Right lobe of liver (tissue), 6 donors: ENCODE results near the gene GPR158. TPM values are rescaled to one million over a fixed set of nuclear protein-coding genes. Genes with fewer than 3 reads are reported as not detected.

Experiments used
- ATAC-seq, 4 donors: fragments of 200-7000 bp; cut with Tn5 transposase; one replicate each; pipeline ENCODE4 v1.9.1; 2020; ENCODE audit warnings: mild to moderate bottlenecking in 4 of 4, moderate library complexity in 4 of 4
- DNase-seq, 3 donors: peaks; one replicate each; pipeline ENCODE4 v3.0.0-alpha.2; 2020
- H3K27ac ChIP-seq, 3 donors: fragments of 200-600 bp; one replicate each; pipeline ENCODE4 v1.8.0; 2022
- H3K27me3 ChIP-seq, 2 donors: fragments of 200-600 bp; one replicate each; pipeline ENCODE4 v1.8.0; 2022
- H3K36me3 ChIP-seq, 4 donors: fragments of 200-600 bp; sonication (generic) in 1 of 4; one replicate each; pipeline versions ENCODE4 v1.5.1 to v1.8.0; 2017 to 2022; ENCODE audit warnings: control low read depth in 1 of 4
- H3K4me1 ChIP-seq, 4 donors: fragments of 200-600 bp; sonication (generic) in 1 of 4; one replicate each; pipeline versions ENCODE4 v1.5.1 to v1.8.0; 2017 to 2022; ENCODE audit warnings: control low read depth in 1 of 4
- H3K4me3 ChIP-seq, 3 donors: fragments of 200-600 bp; one replicate each; pipeline ENCODE4 v1.8.0; 2022
- H3K9me3 ChIP-seq, 4 donors: fragments of 200-600 bp; sonication (generic) in 1 of 4; one replicate each; pipeline versions ENCODE4 v1.5.1 to v1.8.0; 2017 to 2022; ENCODE audit warnings: control low read depth in 1 of 4
- CTCF ChIP-seq, 4 donors: fragments of 200-600 bp in 3 of 4; fragments of 450-650 bp in 1 of 4; IDR thresholded peaks; one replicate each; pipeline versions ENCODE4 v1.5.1 to v1.8.0; 2016 to 2022; ENCODE audit warnings: antibody characterized with exemption in 4 of 4, mild to moderate bottlenecking in 2 of 4
- POLR2A ChIP-seq: fragments of 450-650 bp; IDR thresholded peaks from one replicate; pipeline ENCODE4 v1.6.1; 2017; ENCODE audit warnings: antibody characterized with exemption, mild to moderate bottlenecking
- WGBS: methylation state at CpG from one replicate; pipeline ENCODE4 v1.1.6; 2018; ENCODE audit warnings: low coverage, low lambda C conversion rate; ENCODE audit not compliant: insufficient coverage; ENCODE audit errors: missing lambda C conversion rate; 5-methylcytosine and 5-hydroxymethylcytosine counted together
- intact Hi-C, 2 donors: fragments of 100-400 bp; cut with DNase I; formaldehyde crosslinking; loops; one replicate each; pipeline versions ENCODE4 v1.11.2 to v1.14.1; 2022
- total RNA-seq, 6 experiments: library from RNA; depleted of rRNA in 2 of 6; stranded (reverse); fragments of >200 nt in 2 of 6; fragmentation: NEBNext Ultra II Directional in 3 of 6; extraction: Animal tissue kit (Norgen Biotek cat#: 25700) in 3 of 6; gene quantifications; one replicate each; pipeline versions ENCODE4 v1.1.0 to v1.2.4, GENCODE V29; 2016 to 2023
- donor health status: DM: no; HTN: yes; CAD: no.
- donor health status: DM: no; HTN: no; CAD: no.
- donor health status: DM: no; HTN: no; CAD: no.
- donor health status: DM: no; HTN: yes; CAD: no.
- donor health status: DM: no; HTN: yes; CAD: no.

The GPR158 gene
- total RNA-seq, 6 experiments from 2014 or later: 0.04 to 0.14 TPM; not detected in 4

GRCh38 chr10:25280573-25280972 lies 105.8 kb downstream of the GPR158 start:
- TF ChIP-seq POLR2A (no peak), CTCF (IDR thresholded peaks at IDR 0.05) (no peak)
- intact Hi-C loops: no loop called here
- Histone ChIP-seq H3K9me3 (no peaks in the 10 kb centered on the region), H3K36me3 (no peaks in the 10 kb centered on the region), H3K27ac (no peak overlapping the region), H3K4me1 (no peaks in the 10 kb centered on the region), H3K4me3 (no peak overlapping the region), H3K27me3 (peaks cover 0 to 5% of the 10 kb centered on the region in 2 donors)
- ATAC-seq: no peak
- 76% methylated on average over 7 of the region's 7 CpGs for WGBS
- no peak for DNase-seq

- no peaks in the 10 kb centered on the region for H3K9me3 ChIP-seq
- H3K36me3 ChIP-seq: no peaks in the 10 kb centered on the region
- TF ChIP-seq POLR2A: no peak
- TF ChIP-seq CTCF (IDR thresholded peaks at IDR 0.05): no peak
- no peak overlapping the region for H3K27ac ChIP-seq
- H3K4me1 ChIP-seq: no peaks in the 10 kb centered on the region
- ATAC-seq: no peak
- peaks cover 0 to 5% of the 10 kb centered on the region in 2 donors for H3K27me3 ChIP-seq
- DNase-seq: no peak
- WGBS: 52% methylated on average over 2 of the region's 2 CpGs
- H3K4me3 ChIP-seq: no peak overlapping the region
- intact Hi-C loops: no loop called here
Observed at GRCh38 chr10:25285809-25286208, 111.0 kb downstream of the GPR158 start.

DNA sequence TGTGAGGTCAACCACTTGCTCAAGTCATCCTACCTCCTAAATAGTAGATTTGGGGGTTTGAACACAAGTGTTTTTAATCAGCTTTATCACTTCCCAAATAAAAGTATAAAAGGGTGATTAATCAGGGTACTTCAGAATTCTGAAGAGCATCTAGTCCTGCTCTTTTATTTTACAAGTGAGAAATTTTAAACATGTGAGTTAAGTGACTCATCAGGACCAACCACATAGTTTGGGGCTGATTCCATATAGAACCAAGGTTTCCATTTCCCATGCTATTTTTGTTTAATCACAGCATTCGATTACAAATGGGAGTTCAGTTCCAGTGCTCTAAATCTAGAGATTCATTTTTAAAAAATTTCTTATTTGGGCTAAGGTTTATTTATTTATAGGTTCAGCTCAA lies 113.4 kb downstream of the GPR158 start:
- ATAC-seq: no peak
- Histone ChIP-seq H3K36me3 (no peaks in the 10 kb centered on the region), H3K4me1 (no peaks in the 10 kb centered on the region), H3K27me3 (peaks cover 0 to 5% of the 10 kb centered on the region in 2 donors), H3K4me3 (no peak overlapping the region), H3K9me3 (no peaks in the 10 kb centered on the region), H3K27ac (no peak overlapping the region)
- intact Hi-C loops: no loop called here
- WGBS: 37% methylated on average over 1 of the region's 1 CpG
- TF ChIP-seq CTCF (IDR thresholded peaks at IDR 0.05) (no peak), POLR2A (no peak)
- no peak for DNase-seq

GRCh38 chr10:25294032-25294926 lies 119.5 kb downstream of the GPR158 start:
- H3K4me3 ChIP-seq: no peak overlapping the region
- DNase-seq: no peak
- H3K27ac ChIP-seq: no peak overlapping the region
- no peaks in the 10 kb centered on the region for H3K36me3 ChIP-seq
- H3K9me3 ChIP-seq: no peaks in the 10 kb centered on the region
- ATAC-seq: no peak
- TF ChIP-seq CTCF (IDR thresholded peaks at IDR 0.05): no peak
- no peak for TF ChIP-seq POLR2A
- intact Hi-C loops: no loop called here
- H3K27me3 ChIP-seq: no peaks in the 10 kb centered on the region
- WGBS: 59% methylated on average over 5 of the region's 5 CpGs
- no peaks in the 10 kb centered on the region for H3K4me1 ChIP-seq
